H1 (cell line): Measurements from ENCODE around the gene DNAJB8. TPM values are rescaled to one million over a fixed set of nuclear protein-coding genes. Genes with fewer than 3 reads are reported as not detected.

Experiments
- BCL11A ChIP-seq, 2 experiments: IDR thresholded peaks; one replicate each; pipeline ENCODE4 v1.6.1; 2011; ENCODE audit warnings: low read depth in 2 of 2, low read length in 2 of 2, mild to moderate bottlenecking in 2 of 2
- RAD21 ChIP-seq, 2 experiments: IDR thresholded peaks in 1 of 2; conservative IDR thresholded peaks in 1 of 2; 2 replicates each; pipeline ENCODE4 v1.6.1; 2011; ENCODE audit warnings: low read depth in 2 of 2, low read length in 2 of 2, improper control_type of control experiment in 1 of 2, inconsistent platforms in 1 of 2, mild to moderate bottlenecking in 1 of 2, moderate library complexity in 1 of 2
- ZNF274 ChIP-seq: IDR thresholded peaks from 2 replicates; pipeline ENCODE4 v1.7.0; 2012; ENCODE audit warnings: low read length, borderline replicate concordance; ENCODE audit errors: extremely low read depth
- polyA plus RNA-seq, 7 experiments: library from polyadenylated mRNA; depleted of rRNA in 3 of 7; stranded (reverse) in 5 of 7; unstranded in 2 of 7; fragments of >200 nt in 5 of 7; fragments of 200-250 nt in 2 of 7; gene quantifications; 1 replicate in 5 of 7; 2 replicates in 1 of 7; 4 replicates in 1 of 7; pipeline versions ENCODE4 v1.2.1 to v1.2.3, GENCODE V29; 2011 to 2013; ENCODE audit warnings: missing spikeins in 2 of 7, mixed read lengths in 2 of 7
- total RNA-seq: library from RNA; stranded (reverse); fragmentation: NEBNext Ultra II Directional; extraction: Animal tissue kit (Norgen Biotek cat#: 25700); gene quantifications from 2 replicates; pipeline ENCODE4 v1.2.1, GENCODE V29; 2021
- TF ChIP-seq, protein P1 (sequence below): IDR thresholded peaks from 2 replicates; pipeline ENCODE4 v1.6.1; 2012; ENCODE audit warnings: inconsistent platforms

The DNAJB8 gene
- total and polyA plus RNA-seq, 2 of the 8 experiments (the other 6 are each of a cell fraction or from before 2014, with no cell fraction given): not detected

GRCh38 chr3:128506754-128507153 is 40.1 kb upstream of the DNAJB8 start (continued):
- TF ChIP-seq ZNF274 (no peak), BCL11A (IDR thresholded peaks at IDR 0.05; ENCODE audit: low read depth in 2 of 2, low read length in 2 of 2) (no peak), RAD21 (IDR thresholded peaks at IDR 0.05 in 1 of 2, conservative IDR thresholded peaks at IDR 0.05 in 1 of 2; ENCODE audit: low read depth in 2 of 2, low read length in 2 of 2) (no peak)
- TF ChIP-seq, protein P1, sequence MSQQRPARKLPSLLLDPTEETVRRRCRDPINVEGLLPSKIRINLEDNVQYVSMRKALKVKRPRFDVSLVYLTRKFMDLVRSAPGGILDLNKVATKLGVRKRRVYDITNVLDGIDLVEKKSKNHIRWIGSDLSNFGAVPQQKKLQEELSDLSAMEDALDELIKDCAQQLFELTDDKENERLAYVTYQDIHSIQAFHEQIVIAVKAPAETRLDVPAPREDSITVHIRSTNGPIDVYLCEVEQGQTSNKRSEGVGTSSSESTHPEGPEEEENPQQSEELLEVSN: no peak
